Right atrium auricular region (tissue), 2 donors: ENCODE results near the gene SLIT1. TPM values are rescaled to one million over a fixed set of nuclear protein-coding genes. Genes with fewer than 3 reads are reported as not detected.

ENCODE experiments used
- DNase-seq: peaks from one replicate; pipeline ENCODE4 v3.0.0-alpha.2; 2019; ENCODE audit warnings: low spot score
- H3K27ac ChIP-seq, 2 donors: fragments of 200-600 bp; sonication (generic); 1 replicate in 1 of 2; 2 replicates in 1 of 2; pipeline ENCODE4 v1.5.1; 2016 to 2019
- H3K27me3 ChIP-seq, 2 donors: fragments of 200-600 bp; sonication (generic); one replicate each; pipeline versions ENCODE4 v1.5.1 to v1.6.0; 2017 to 2019
- H3K36me3 ChIP-seq: fragments of 200-600 bp; sonication (generic); one replicate; pipeline ENCODE4 v1.5.1; 2016
- H3K4me1 ChIP-seq, 2 donors: fragments of 200-600 bp; sonication (generic); one replicate each; pipeline versions ENCODE4 v1.5.1 to v1.6.0; 2017 to 2019
- H3K4me3 ChIP-seq, 2 donors: fragments of 200-600 bp; sonication (generic); 1 replicate in 1 of 2; 2 replicates in 1 of 2; pipeline ENCODE4 v1.5.1; 2017 to 2019; ENCODE audit warnings: mild to moderate bottlenecking in 1 of 2, moderate library complexity in 1 of 2
- H3K9me3 ChIP-seq, 2 donors: fragments of 200-600 bp; sonication (generic); one replicate each; pipeline ENCODE4 v1.5.1; 2019
- total RNA-seq, 2 donors: library from RNA; depleted of rRNA; stranded (reverse); fragments of >200 nt; gene quantifications; one replicate each; pipeline ENCODE4 v1.1.0, GENCODE V29; 2016
- TF ChIP-seq, protein P1 (sequence below), 2 donors: fragments of 200-600 bp; sonication (generic); IDR thresholded peaks; one replicate each; pipeline ENCODE4 v1.5.1; 2019; ENCODE audit warnings: antibody characterized with exemption in 2 of 2

SLIT1 gene
- total RNA-seq, 2 donors from 2014 or later: not detected

DNA sequence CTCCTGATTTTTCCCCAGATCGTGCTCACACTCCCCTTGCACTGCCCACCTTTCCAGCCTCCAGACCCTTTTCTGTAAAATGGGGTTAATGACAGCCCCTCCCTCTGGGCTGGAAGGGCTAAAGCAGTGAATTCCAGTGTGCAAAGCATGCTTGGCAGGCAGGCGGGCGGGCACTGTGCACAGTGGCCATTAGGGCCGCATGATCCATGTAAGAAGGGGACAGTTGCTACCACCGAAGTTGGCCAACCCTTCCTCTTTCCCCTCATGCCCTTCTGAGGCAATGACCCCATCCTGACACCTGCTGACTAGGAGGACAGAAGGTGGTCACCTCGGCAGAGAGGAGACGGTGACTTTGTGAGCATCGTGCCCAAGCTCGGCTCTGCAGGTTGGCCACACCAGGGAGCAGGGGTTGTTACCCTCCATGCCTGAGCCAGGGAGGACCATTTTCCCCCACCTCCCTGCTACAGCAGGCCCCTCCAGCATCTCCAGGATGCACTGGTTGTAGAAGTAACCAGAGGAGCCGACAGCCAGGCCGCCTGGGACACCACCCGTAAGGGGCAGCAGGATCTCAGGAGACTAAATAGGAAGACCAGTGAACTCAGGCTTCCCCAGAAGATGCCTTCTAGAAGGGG, 166.4 kb downstream of the SLIT1 start:
- no peak overlapping the region for H3K4me3 ChIP-seq
- H3K36me3 ChIP-seq: no peaks in the 10 kb centered on the region
- no peak for DNase-seq
- no peaks in the 10 kb centered on the region for H3K27me3 ChIP-seq
- H3K9me3 ChIP-seq: no peaks in the 10 kb centered on the region
- TF ChIP-seq, protein P1, sequence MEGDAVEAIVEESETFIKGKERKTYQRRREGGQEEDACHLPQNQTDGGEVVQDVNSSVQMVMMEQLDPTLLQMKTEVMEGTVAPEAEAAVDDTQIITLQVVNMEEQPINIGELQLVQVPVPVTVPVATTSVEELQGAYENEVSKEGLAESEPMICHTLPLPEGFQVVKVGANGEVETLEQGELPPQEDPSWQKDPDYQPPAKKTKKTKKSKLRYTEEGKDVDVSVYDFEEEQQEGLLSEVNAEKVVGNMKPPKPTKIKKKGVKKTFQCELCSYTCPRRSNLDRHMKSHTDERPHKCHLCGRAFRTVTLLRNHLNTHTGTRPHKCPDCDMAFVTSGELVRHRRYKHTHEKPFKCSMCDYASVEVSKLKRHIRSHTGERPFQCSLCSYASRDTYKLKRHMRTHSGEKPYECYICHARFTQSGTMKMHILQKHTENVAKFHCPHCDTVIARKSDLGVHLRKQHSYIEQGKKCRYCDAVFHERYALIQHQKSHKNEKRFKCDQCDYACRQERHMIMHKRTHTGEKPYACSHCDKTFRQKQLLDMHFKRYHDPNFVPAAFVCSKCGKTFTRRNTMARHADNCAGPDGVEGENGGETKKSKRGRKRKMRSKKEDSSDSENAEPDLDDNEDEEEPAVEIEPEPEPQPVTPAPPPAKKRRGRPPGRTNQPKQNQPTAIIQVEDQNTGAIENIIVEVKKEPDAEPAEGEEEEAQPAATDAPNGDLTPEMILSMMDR (IDR thresholded peaks at IDR 0.05): no peak
- H3K27ac ChIP-seq: no peak overlapping the region
- peaks cover 0 to 15% of the 10 kb centered on the region in 2 donors for H3K4me1 ChIP-seq

DNA sequence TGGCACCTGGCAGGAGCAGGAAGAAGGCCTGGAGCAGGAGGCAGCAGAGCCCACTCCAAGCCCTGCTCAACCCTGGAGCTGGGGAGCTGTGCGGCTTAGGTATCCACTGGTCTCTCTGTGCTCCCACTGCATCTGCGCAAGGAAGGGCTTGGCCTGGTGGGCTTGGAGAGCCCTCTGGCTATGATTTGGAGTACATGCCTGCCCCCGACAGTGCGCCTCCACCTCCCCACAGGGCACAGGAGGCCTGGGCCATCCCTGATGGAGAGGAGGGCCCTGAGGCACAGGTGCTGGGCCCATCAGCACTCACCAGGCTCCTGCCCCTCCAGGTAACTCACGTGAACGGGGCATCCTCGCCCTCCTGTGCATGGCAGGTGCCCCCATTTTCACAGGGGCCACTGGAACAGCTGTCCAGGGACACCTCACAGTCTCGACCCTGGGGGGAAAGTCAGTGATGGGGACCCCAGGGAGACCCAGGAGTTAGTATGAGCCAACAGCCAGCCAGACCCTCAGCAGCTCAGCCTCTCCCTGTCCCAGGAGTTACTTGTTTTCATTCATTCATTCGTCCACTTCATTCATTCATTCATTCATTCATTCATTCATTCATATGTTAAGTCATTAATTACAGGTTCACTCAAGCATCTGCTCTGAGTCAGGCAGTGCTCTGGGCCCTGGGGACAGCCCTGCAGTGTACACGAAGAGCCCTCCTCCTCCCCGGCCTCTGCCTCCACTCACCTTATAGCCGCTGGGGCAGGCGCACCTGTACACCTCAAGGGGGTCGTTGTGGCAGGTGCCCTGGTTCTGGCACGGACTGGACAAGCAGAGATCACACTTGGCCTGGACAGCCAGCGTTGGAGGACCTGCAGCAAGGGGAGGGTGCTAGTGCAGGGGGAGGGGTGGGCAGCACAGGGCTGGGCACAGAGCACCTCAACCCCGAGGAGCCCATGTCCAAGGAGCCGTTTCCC, 167.2 kb downstream of the SLIT1 start:
- no peak overlapping the region for H3K4me3 ChIP-seq
- no peak for DNase-seq
- no peak overlapping the region for H3K27ac ChIP-seq
- TF ChIP-seq, protein P1 (IDR thresholded peaks at IDR 0.05): no peak
- H3K9me3 ChIP-seq: no peaks in the 10 kb centered on the region
- H3K36me3 ChIP-seq: no peaks in the 10 kb centered on the region
- H3K4me1 ChIP-seq: peaks cover 0 to 7% of the 10 kb centered on the region in 2 donors
- H3K27me3 ChIP-seq: no peaks in the 10 kb centered on the region

DNA sequence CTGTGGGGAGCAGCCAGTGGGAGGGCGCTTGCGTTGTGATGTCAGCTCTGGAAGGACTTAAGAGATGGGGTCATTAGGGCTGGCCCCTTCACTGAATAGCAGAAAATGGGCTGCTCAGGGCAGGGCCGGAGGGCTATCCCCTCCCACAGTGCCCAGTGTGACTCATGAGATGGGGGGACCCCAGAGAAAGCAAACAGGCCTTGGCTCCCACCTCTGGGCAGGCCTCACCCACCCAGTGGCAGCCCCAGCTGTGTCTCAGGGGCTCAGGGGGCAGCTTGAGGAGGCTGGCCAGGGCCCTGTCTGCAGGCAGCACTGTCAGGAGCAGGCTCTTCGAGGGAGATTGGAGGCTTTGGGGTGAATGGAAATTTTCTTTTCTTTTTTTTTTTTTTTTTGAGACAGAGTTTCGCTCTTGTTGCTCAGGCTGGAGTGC, 168.3 kb downstream of the SLIT1 start:
- DNase-seq: no peak
- TF ChIP-seq, protein P1 (IDR thresholded peaks at IDR 0.05): no peak
- no peaks in the 10 kb centered on the region for H3K27me3 ChIP-seq
- H3K27ac ChIP-seq: no peak overlapping the region
- H3K4me1 ChIP-seq: peaks cover 0 to 6% of the 10 kb centered on the region in 2 donors
- H3K4me3 ChIP-seq: no peak overlapping the region
- H3K9me3 ChIP-seq: no peaks in the 10 kb centered on the region
- H3K36me3 ChIP-seq: no peaks in the 10 kb centered on the region

DNA sequence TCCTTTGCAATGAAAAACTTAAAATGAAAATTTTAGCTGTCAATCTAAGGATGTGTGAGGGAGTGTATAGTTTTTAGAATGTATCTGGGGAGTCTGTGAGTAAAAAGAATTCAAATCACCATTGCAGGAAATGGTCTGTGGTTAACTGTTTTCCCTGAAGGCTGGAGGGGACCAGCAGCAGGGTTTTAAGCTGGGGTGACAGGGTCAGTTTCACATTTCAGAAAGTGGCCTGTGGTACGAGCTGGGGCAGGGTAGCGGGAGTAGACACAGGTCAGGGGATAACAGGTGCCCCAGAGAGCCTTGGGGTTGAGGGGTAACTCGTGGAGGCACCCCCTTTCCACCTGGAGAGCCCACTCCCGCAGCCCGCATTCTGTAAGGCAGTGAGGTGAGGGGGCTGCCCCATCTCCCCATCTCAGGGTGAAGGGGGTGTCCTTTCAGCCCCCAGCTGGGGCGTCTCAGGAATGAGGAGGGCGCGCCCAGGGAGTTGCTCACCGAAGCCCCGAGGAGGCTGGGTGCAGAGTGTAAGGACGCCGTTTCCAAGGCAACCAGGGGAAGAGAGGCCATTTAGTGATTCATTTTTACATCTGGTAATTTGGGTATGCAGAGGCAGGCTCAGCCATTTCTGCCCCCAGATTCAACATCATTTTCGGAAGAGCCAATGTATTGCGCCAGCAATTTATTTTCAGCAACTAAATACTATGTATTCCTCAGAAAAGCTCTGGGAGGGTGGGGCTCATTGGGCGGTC, 168.9 kb downstream of the SLIT1 start:
- Histone ChIP-seq H3K36me3 (no peaks in the 10 kb centered on the region), H3K4me3 (no peak overlapping the region), H3K4me1 (peaks cover 0 to 6% of the 10 kb centered on the region in 2 donors), H3K9me3 (no peaks in the 10 kb centered on the region), H3K27ac (no peak overlapping the region), H3K27me3 (no peaks in the 10 kb centered on the region)
- DNase-seq: no peak
- TF ChIP-seq, protein P1 (IDR thresholded peaks at IDR 0.05): no peak

DNA sequence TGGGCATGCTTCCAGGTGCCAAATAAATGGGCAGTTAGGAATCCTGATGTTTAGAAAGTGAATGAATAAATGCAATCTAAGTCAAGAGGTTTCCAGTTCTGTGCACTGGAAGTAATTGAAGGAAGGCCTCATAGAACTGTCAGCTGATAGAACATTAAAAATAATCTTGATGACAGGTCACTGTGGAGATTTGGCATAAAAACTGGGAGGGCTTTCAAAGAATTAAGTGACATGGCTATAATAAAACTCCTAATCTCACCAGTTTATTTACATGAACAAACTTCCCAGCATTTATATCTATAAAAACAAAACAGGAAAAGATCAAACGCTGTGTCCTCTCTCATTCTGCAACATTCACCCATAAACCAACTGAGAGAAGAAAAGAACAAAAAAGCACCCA, 170.5 kb downstream of the SLIT1 start:
- peaks cover 0 to under 1% of the 10 kb centered on the region in 2 donors for H3K4me1 ChIP-seq
- TF ChIP-seq, protein P1 (IDR thresholded peaks at IDR 0.05): no peak
- no peak overlapping the region for H3K4me3 ChIP-seq
- no peaks in the 10 kb centered on the region for H3K36me3 ChIP-seq
- no peak for DNase-seq
- H3K9me3 ChIP-seq: no peaks in the 10 kb centered on the region
- no peaks in the 10 kb centered on the region for H3K27me3 ChIP-seq
- no peak overlapping the region for H3K27ac ChIP-seq
